BE2C (cell line): ENCODE measurements around the gene DRC3.
A peak's percentile ranks its signal among the peaks of the same experiment; 100 is the strongest.

ENCODE experiments used
- DNase-seq: peaks from one replicate; pipeline ENCODE4 v3.0.0-alpha.2; 2020
- H3K27me3 ChIP-seq: fragments of 250-450 bp; sonication (Bioruptor Pico); 2 replicates; pipeline ENCODE4 v1.5.1; 2020; ENCODE audit warnings: mild to moderate bottlenecking
- H3K36me3 ChIP-seq: fragments of 250-450 bp; sonication (Bioruptor Pico); 2 replicates; pipeline ENCODE4 v1.5.1; 2020; ENCODE audit warnings: mild to moderate bottlenecking
- H3K4me1 ChIP-seq: fragments of 250-450 bp; sonication (Bioruptor Pico); 2 replicates; pipeline ENCODE4 v1.5.1; 2020
- H3K4me3 ChIP-seq: 2 replicates; pipeline ENCODE4 v1.5.1; 2011; ENCODE audit warnings: low read depth, low read length
- H3K9me3 ChIP-seq: fragments of 250-450 bp; sonication (Bioruptor Pico); 2 replicates; pipeline ENCODE4 v1.5.1; 2020
- TF ChIP-seq, protein P1 (sequence below): IDR thresholded peaks from 2 replicates; pipeline ENCODE4 v1.5.1; 2012; ENCODE audit warnings: mild to moderate bottlenecking, low read depth, low read length

DRC3 gene

DNA sequence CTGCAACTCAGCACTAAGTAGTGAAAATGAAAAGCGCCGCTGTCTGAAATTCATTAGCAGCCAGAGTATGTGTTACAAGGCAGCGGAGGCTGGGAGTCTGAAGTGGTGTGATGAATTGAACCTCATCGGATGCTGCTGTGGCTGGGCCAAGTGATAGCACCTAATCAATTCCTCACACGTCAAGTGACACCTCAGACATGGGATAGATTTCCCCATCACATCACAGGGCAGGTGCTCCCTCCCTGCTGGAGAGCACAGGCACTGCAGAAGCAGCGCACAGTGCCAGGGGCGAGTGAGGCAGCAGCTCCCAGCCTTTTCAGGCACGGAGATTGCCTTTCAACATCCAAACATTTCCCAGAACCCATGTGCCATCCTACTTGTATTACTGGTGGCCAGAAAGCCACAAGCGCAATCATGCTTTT is 32.2 kb downstream of the DRC3 start:
- H3K27me3 ChIP-seq: no peaks in the 10 kb centered on the region
- no peaks in the 10 kb centered on the region for H3K36me3 ChIP-seq
- H3K9me3 ChIP-seq: no peaks in the 10 kb centered on the region
- DNase-seq: no peak
- TF ChIP-seq, protein P1, sequence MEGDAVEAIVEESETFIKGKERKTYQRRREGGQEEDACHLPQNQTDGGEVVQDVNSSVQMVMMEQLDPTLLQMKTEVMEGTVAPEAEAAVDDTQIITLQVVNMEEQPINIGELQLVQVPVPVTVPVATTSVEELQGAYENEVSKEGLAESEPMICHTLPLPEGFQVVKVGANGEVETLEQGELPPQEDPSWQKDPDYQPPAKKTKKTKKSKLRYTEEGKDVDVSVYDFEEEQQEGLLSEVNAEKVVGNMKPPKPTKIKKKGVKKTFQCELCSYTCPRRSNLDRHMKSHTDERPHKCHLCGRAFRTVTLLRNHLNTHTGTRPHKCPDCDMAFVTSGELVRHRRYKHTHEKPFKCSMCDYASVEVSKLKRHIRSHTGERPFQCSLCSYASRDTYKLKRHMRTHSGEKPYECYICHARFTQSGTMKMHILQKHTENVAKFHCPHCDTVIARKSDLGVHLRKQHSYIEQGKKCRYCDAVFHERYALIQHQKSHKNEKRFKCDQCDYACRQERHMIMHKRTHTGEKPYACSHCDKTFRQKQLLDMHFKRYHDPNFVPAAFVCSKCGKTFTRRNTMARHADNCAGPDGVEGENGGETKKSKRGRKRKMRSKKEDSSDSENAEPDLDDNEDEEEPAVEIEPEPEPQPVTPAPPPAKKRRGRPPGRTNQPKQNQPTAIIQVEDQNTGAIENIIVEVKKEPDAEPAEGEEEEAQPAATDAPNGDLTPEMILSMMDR: peak; percentile 25; the same call in 1 of the 2 replicates
- no peak overlapping the region for H3K4me3 ChIP-seq
- no peaks in the 10 kb centered on the region for H3K4me1 ChIP-seq

DNA sequence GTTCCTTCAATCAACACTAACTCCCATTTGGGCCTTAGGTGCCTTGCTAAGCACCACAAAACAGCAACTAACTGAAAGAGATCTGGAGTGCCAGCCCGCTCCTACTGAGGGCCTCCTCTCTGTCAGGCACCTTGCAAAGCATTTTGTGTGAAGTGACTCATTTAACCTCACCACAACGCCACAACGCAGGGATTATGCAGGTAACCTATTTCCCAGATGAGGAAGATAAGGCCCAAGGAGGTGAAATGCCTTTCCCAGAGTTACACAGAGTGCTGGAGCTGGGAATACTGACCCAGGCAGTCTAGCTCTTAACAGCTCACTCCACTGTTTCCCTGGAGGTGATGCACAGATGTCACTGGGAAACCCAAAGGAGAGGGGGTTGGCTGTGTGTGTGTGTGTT is 32.8 kb downstream of the DRC3 start:
- Histone ChIP-seq H3K36me3 (no peaks in the 10 kb centered on the region), H3K9me3 (no peaks in the 10 kb centered on the region), H3K4me3 (no peak overlapping the region), H3K27me3 (no peaks in the 10 kb centered on the region), H3K4me1 (no peaks in the 10 kb centered on the region)
- DNase-seq: no peak
- TF ChIP-seq, protein P1: no peak

DNA sequence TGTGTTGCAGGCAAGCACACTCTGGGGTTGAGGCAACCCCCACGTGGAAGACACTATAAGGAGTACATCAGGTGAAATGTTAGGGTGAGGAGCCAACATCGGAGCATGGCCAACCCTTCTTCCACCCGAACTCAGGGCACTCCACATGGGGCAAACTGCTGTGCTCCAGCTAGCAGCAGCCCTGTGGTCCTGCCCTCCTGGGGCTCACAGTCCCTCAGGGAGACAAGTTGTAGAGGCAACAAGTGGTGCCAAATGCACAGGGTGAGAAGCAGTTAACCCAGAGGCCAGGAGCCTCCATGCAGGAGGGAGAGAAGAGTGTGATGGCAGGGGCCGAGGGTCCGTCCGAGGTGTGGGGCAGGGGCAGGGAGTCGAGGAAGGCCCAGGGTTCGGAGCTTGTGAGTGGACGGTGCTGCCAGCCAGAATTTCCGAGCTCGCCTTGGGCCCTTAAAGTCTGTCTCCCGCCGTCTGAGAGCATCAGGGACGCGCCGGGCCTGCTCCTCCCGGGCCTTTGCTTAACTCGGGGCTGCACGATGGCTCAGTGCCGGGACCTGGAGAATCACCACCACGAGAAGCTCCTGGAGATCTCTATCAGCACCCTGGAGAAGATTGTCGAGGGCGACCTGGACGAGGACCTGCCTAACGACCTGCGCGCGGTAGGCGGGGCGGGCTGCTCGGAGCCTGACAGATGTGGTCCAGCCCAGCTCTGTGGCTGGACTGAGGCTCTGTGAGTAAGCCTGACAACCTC is 34.0 kb downstream of the DRC3 start:
- Histone ChIP-seq H3K4me3 (no peak overlapping the region), H3K9me3 (no peaks in the 10 kb centered on the region), H3K4me1 (no peaks in the 10 kb centered on the region), H3K36me3 (no peaks in the 10 kb centered on the region), H3K27me3 (no peaks in the 10 kb centered on the region)
- DNase-seq: no peak
- TF ChIP-seq, protein P1: no peak

DNA sequence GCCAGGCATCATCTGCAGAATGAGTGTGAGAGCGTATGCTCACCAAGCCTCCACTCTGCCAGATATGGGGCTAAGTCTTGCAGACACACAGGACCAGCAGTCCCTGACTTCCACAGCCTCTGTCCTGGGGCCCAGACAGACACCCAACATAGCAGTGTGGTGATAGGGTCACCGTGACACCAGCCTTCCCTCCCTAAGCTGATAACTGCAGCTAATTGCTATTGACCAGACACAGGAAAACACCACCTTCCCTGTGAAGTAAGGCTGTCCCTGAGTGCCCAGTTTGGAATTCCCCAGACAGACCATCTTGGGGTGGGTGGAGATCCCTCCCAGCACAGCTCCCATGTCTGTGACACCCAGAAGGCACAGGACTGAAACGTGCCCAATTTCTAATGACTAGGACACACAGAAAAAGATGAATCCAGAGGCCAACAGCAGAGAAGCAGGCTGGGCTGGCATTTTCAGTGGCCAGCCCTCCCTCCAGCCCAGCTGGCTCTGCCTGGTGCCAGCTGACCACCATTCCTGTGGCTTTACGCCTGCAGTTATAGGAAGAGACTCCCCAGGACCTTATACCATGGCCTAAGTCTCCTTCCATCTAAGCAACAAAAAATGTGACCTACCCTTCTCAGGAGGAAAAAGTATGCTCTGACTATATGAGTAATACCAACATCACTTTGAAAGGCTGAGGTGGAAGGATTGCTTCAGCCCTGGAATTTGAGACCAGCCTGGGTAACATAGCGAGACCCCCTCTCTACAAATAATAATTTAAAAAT is 36.0 kb downstream of the DRC3 start:
- Histone ChIP-seq H3K27me3 (no peaks in the 10 kb centered on the region), H3K36me3 (no peaks in the 10 kb centered on the region), H3K4me1 (no peaks in the 10 kb centered on the region), H3K9me3 (no peaks in the 10 kb centered on the region), H3K4me3 (no peak overlapping the region)
- TF ChIP-seq, protein P1: no peak
- DNase-seq: no peak

DNA sequence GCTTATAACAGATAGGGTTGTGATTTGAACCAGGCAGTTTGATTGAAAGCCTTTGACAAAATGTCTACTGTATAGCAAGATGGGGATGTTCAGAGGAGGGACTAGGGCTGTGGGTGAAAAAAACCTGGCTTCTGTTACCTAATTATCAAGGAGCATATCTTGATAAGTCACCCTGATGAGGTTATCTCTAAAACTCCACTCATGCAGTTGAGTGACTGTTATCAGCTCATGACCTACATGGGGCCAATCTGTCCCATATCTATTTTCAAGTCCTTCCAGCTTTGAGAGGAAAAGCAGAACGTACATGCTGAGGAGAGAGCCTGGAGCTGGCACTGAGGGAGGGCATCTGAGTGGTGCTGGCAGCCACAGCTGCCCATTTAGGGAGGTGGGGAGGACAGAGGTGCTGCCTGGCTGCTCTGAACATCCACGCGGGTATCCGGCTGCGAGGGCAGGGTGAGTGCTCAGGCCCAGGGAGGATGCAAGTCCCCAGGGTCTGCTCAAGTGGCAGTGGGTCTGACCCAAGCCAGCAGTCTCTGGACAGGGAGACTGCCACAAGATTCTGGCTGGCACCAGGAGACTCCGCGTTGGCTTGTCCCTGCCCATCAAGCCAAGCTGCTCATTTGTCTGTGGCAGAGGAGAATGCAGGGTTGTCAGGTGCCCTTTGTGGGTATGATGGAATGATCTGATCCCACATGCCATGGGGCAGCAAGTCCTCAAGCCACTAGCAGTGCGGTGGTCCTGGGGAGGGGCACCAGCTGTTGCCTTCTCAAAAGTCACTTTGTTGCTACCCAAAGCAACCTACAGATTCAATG is 37.2 kb downstream of the DRC3 start:
- DNase-seq: no peak
- no peak overlapping the region for H3K4me3 ChIP-seq
- no peaks in the 10 kb centered on the region for H3K4me1 ChIP-seq
- TF ChIP-seq, protein P1: no peak
- H3K36me3 ChIP-seq: no peaks in the 10 kb centered on the region
- H3K9me3 ChIP-seq: no peaks in the 10 kb centered on the region
- no peaks in the 10 kb centered on the region for H3K27me3 ChIP-seq
